Measurements from ENCODE around the gene MTF2. TPM values are rescaled to one million over a fixed set of nuclear protein-coding genes. Genes with fewer than 3 reads are reported as not detected.

MTF2 gene
- total and polyA plus RNA-seq, 3 donors from 2014 or later: 32.2 to 68.3 (median 57.4) TPM

GRCh38 chr1:93081716-93082115, 2.6 kb downstream of the MTF2 start:
- H3K36me3 ChIP-seq (ENCODE audit: low read depth, missing control alignments): no peaks in the 10 kb centered on the region
- H3K4me3 ChIP-seq: no peak overlapping the region
- no peaks in the 10 kb centered on the region for H3K9me3 ChIP-seq
- no peak for DNase-seq
- H3K4me1 ChIP-seq: peaks cover 7% of the 10 kb centered on the region
- TF ChIP-seq POLR2A (IDR thresholded peaks at IDR 0.05) (no peak), CTCF (IDR thresholded peaks at IDR 0.05) (no peak)
- H3K27ac ChIP-seq: peak overlapping the region in 1 of 2 donors; percentile 91
- intact Hi-C loops (cut with DNase I; ENCODE audit: low total_unique reads): no loop called here
- no peaks in the 10 kb centered on the region for H3K27me3 ChIP-seq

DNA sequence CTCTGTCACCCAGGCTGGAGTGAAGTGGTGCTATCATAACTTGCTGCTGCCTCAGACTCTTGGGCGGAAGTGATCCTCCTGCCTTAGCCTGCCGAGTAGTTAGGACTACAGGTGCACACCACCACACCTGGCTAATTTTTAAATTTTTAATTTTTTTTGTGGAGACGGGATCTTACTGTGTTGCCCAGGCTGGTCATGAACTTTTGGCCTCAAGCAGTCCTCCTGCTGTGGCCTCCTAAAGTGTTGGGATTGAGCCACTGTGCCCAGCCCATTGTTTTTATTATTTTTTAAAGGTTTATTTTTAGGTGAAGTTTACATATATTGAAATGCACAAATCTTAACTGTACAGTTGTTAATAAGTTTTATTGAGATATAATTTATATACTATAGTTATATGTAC, 3.2 kb downstream of the MTF2 start:
- Histone ChIP-seq H3K4me3 (no peak overlapping the region), H3K36me3 (ENCODE audit: low read depth, missing control alignments) (no peaks in the 10 kb centered on the region), H3K27me3 (no peaks in the 10 kb centered on the region), H3K4me1 (peaks cover 7% of the 10 kb centered on the region), H3K9me3 (no peaks in the 10 kb centered on the region), H3K27ac (no peak overlapping the region)
- intact Hi-C loops (cut with DNase I; ENCODE audit: low total_unique reads): no loop called here
- 73 to 76% methylated on average over 3 of the region's 3 CpGs for whole genome bisulfite sequencing, 2 donors
- TF ChIP-seq POLR2A (IDR thresholded peaks at IDR 0.05) (no peak), CTCF (IDR thresholded peaks at IDR 0.05) (no peak)
- no peak for DNase-seq

DNA sequence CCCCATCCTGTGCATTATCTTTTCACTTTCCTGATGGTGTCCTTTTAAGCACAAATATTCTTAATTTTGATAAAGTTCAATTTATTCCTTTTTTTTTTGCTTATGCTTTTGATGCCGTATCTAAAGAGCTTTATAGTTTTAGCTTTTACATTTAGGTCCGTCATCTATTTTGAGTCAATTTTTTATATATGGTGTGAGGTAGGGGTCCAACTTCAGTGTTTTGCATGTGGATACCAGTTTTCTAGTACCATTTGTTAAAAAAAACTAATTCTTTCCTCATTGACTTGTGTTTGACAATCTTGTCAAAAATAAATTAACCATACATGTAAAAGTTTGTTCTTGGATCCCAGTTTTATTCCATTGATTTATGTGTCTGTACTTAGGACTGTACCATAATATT, 4.9 kb downstream of the MTF2 start:
- Histone ChIP-seq H3K27me3 (no peaks in the 10 kb centered on the region), H3K4me1 (peaks cover 7% of the 10 kb centered on the region), H3K9me3 (no peaks in the 10 kb centered on the region), H3K27ac (no peak overlapping the region), H3K4me3 (no peak overlapping the region), H3K36me3 (ENCODE audit: low read depth, missing control alignments) (no peaks in the 10 kb centered on the region)
- intact Hi-C loops (cut with DNase I; ENCODE audit: low total_unique reads): no loop called here
- no peak for TF ChIP-seq POLR2A (IDR thresholded peaks at IDR 0.05)
- no peak for TF ChIP-seq CTCF (IDR thresholded peaks at IDR 0.05)
- DNase-seq: no peak
- 93 to 96% methylated on average over 2 of the region's 2 CpGs for WGBS, 2 donors

DNA sequence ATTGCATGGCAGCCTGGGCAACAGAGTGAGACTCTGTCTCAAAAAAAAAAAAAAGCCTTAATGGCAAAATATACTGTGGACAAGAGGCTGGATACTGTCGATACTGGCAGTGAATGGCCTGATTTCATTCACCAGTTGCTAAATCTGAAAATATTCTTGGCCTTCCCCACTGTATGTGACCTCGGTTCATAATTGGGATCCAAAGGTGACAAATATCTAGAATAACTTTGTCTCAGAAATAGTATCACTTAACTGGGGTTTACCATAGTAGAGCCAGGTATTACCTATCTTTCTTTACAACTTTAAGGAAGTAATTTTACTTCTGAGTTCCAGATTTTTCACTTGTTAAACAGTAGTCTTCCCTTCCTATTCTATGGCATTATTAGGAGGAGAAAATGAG, 8.4 kb downstream of the MTF2 start:
- Histone ChIP-seq H3K27ac (no peak overlapping the region), H3K4me3 (no peak overlapping the region), H3K27me3 (no peaks in the 10 kb centered on the region), H3K4me1 (no peaks in the 10 kb centered on the region), H3K9me3 (no peaks in the 10 kb centered on the region), H3K36me3 (ENCODE audit: low read depth, missing control alignments) (no peaks in the 10 kb centered on the region)
- WGBS, 2 donors: 87 to 89% methylated on average over 2 of the region's 2 CpGs
- intact Hi-C loops (cut with DNase I; ENCODE audit: low total_unique reads): no loop called here
- TF ChIP-seq POLR2A (IDR thresholded peaks at IDR 0.05): no peak
- TF ChIP-seq CTCF (IDR thresholded peaks at IDR 0.05): no peak
- no peak for DNase-seq

- H3K4me1 ChIP-seq: peaks cover 16% of the 10 kb centered on the region
- H3K9me3 ChIP-seq: no peaks in the 10 kb centered on the region
- H3K36me3 ChIP-seq (ENCODE audit: low read depth, missing control alignments): no peaks in the 10 kb centered on the region
- peak; percentile 20 for DNase-seq
- intact Hi-C loops (cut with DNase I; ENCODE audit: low total_unique reads): no loop called here
- TF ChIP-seq CTCF (IDR thresholded peaks at IDR 0.05) (no peak), POLR2A (IDR thresholded peaks at IDR 0.05) (no peak)
- no peak overlapping the region for H3K4me3 ChIP-seq
- no peaks in the 10 kb centered on the region for H3K27me3 ChIP-seq
- WGBS, 2 donors: 62 to 88% methylated on average over 2 of the region's 2 CpGs
- H3K27ac ChIP-seq: peak overlapping the region; percentile 5 to 47
Observed at GRCh38 chr1:93093332-93094006, 14.4 kb downstream of the MTF2 start.

All from testis (tissue), 3 donors.